ENCODE results near the gene ORC2. TPM values are rescaled to one million over a fixed set of nuclear protein-coding genes. Genes with fewer than 3 reads are reported as not detected.
A peak's percentile ranks its signal among the peaks of the same experiment; 100 is the strongest.

ORC2 gene
- total RNA-seq, 1 experiment from 2014 or later = 17.7 TPM

DNA sequence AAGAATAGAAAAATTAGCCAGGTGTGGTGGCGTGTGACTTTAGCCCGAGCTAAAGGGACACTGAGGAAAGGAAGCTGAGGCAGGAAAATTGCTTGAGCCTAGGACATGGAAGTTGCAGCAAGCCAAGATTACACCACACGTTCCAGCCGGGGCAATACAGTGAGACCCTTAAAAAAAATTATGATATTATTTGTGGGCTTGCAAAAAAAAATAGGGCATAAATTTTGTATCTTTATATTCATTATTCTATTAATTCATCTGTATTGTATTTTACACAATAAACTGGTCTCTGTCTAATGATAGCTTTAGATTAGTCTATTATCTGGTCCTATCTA is 18.1 kb downstream of the ORC2 start:
- TF ChIP-seq, protein P1, sequence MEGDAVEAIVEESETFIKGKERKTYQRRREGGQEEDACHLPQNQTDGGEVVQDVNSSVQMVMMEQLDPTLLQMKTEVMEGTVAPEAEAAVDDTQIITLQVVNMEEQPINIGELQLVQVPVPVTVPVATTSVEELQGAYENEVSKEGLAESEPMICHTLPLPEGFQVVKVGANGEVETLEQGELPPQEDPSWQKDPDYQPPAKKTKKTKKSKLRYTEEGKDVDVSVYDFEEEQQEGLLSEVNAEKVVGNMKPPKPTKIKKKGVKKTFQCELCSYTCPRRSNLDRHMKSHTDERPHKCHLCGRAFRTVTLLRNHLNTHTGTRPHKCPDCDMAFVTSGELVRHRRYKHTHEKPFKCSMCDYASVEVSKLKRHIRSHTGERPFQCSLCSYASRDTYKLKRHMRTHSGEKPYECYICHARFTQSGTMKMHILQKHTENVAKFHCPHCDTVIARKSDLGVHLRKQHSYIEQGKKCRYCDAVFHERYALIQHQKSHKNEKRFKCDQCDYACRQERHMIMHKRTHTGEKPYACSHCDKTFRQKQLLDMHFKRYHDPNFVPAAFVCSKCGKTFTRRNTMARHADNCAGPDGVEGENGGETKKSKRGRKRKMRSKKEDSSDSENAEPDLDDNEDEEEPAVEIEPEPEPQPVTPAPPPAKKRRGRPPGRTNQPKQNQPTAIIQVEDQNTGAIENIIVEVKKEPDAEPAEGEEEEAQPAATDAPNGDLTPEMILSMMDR (conservative IDR thresholded peaks at IDR 0.05; ENCODE audit: low read depth, low read length) = no peak
- no peak for TF ChIP-seq EZH2 (IDR thresholded peaks at IDR 0.05; ENCODE audit: low read length, unreplicated experiment)
- TF ChIP-seq EZH2phosphoT487 (IDR thresholded peaks at IDR 0.05; ENCODE audit: borderline replicate concordance, low read length) = no peak
- H4K20me1 ChIP-seq (ENCODE audit: low read length) = peaks cover 8% of the 10 kb centered on the region; the same call in 1 of the 2 replicates
- H3K9me3 ChIP-seq (ENCODE audit: low read length) = no peaks in the 10 kb centered on the region
- H3K27me3 ChIP-seq (ENCODE audit: low read length) = no peaks in the 10 kb centered on the region
- peaks cover 31% of the 10 kb centered on the region for H3K36me3 ChIP-seq (ENCODE audit: low read depth, low read length)
- no peak for ATAC-seq
- DNase-seq = no peak
- no peak overlapping the region for H3K4me3 ChIP-seq (ENCODE audit: low read length)
- H3K4me1 ChIP-seq (ENCODE audit: insufficient read depth, low read length) = peaks cover 24% of the 10 kb centered on the region
- no peak overlapping the region for H2AFZ ChIP-seq (ENCODE audit: low read length)
- peaks cover 22% of the 10 kb centered on the region for H3F3A ChIP-seq (ENCODE audit: low read length, unreplicated experiment)
- H3K27ac ChIP-seq (ENCODE audit: low read length) = peak overlapping the region; percentile 67
- ChIA-PET CTCF (interaction anchor here (0.6 to 1.0 kb wide), 3 partner anchors 11 to 213 kb away, joined by 3 to 9 read pairs (median 4); no protein-coding TSS in a partner anchor), POLR2A (ENCODE audit: unreplicated experiment) (interaction anchor here (0.7 kb wide), 1 partner anchor 547 kb away, joined by 5 read pairs; no protein-coding TSS in a partner anchor)
- no TSS peak for BruUV-seq (replicated peaks)
- H3K9me2 ChIP-seq (replicated peaks; ENCODE audit: low read length) = no peaks in the 10 kb centered on the region
- H3K79me2 ChIP-seq (ENCODE audit: low read length) = no peaks in the 10 kb centered on the region
- peak overlapping the region; percentile 51 for H3K4me2 ChIP-seq (ENCODE audit: low read length)
- intact Hi-C loops (cut with micrococcal nuclease) = no loop called here
- no peak overlapping the region for H3K9ac ChIP-seq (ENCODE audit: low read length)

DNA sequence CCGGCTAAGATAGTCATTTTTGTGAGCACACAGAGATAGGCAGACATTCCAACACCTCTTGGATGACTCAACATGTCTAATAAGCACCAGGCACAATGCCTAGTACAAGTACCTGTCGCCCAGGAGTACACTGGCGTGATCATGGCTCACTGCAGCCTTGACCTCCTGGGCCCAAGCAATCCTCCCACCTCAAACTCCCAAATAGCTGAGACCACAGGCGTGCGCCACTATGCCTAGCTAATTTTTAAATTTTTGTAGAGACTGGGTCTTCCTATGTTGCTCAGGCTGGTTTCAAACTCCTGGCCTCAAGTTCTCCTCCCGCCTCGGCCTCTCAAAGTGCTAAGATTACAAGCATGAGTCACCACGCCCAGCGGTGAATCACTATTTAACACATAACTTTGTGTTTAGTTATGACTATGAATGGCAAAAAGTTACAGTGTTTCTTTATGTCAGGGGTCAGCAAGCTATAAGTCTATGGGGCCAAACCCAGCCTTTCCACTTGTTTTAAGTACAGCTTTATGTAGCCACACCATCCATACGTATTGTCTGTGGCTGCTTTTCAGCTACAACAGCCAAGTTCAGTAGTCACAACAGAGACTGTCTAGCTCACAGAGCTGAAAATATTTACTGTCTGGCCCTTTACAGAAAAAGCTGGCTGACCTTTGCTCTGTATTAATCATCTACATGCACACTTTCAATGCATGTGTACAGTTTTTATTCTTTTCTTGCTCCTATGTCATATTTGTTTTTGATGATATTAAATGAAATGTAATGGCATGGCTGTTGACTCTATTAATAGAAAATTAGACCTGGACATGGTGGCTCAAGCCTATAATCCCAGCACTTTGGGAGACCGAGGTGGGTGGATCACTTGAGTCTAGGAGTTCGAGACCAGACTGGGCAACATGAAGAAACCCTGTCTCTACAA is 18.7 kb downstream of the ORC2 start:
- Histone ChIP-seq H3K4me2 (ENCODE audit: low read length) (peak overlapping the region; percentile 51), H3K9ac (ENCODE audit: low read length) (no peak overlapping the region), H4K20me1 (ENCODE audit: low read length) (peaks cover 8% of the 10 kb centered on the region; the same call in 1 of the 2 replicates), H3K27me3 (ENCODE audit: low read length) (no peaks in the 10 kb centered on the region), H2AFZ (ENCODE audit: low read length) (no peak overlapping the region), H3K79me2 (ENCODE audit: low read length) (no peaks in the 10 kb centered on the region), H3F3A (ENCODE audit: low read length, unreplicated experiment) (peaks cover 22% of the 10 kb centered on the region), H3K9me2 (replicated peaks; ENCODE audit: low read length) (no peaks in the 10 kb centered on the region), H3K36me3 (ENCODE audit: low read depth, low read length) (peaks cover 34% of the 10 kb centered on the region), H3K4me3 (ENCODE audit: low read length) (no peak overlapping the region), H3K4me1 (ENCODE audit: insufficient read depth, low read length) (peaks cover 24% of the 10 kb centered on the region), H3K27ac (ENCODE audit: low read length) (peak overlapping the region; percentile 67), H3K9me3 (ENCODE audit: low read length) (no peaks in the 10 kb centered on the region)
- ATAC-seq = peak; percentile 98
- peak; percentile 98 for DNase-seq
- intact Hi-C loops (cut with micrococcal nuclease) = no loop called here
- TF ChIP-seq, protein P1 (conservative IDR thresholded peaks at IDR 0.05; ENCODE audit: low read depth, low read length) = no peak
- TF ChIP-seq EZH2phosphoT487 (IDR thresholded peaks at IDR 0.05; ENCODE audit: borderline replicate concordance, low read length) = no peak
- TF ChIP-seq EZH2 (IDR thresholded peaks at IDR 0.05; ENCODE audit: low read length, unreplicated experiment) = no peak
- no TSS peak for BruUV-seq (replicated peaks)
- ChIA-PET CTCF (interaction anchor here (0.6 to 1.0 kb wide), 3 partner anchors 12 to 214 kb away, joined by 3 to 9 read pairs (median 4); no protein-coding TSS in a partner anchor), POLR2A (ENCODE audit: unreplicated experiment) (interaction anchor here (0.6 to 0.7 kb wide), 5 partner anchors 31 to 547 kb away, joined by 3 to 5 read pairs (median 3); partner anchors contain the start of gene CASP10)
